Hematopoietic multipotent progenitor cell treated with erythropoietin and hydrocortisone succinate and interleukin-3 and kit ligand, for 8 days (in vitro differentiated cells): Measurements from ENCODE around the gene TMEM101.
A peak's percentile ranks its signal among the peaks of the same experiment; 100 is the strongest.
"Not testable (repeated sequence)": the region's sequence is repeated elsewhere in the genome, so short reads cannot be mapped to it uniquely, and the experiment has no call there.

Experiments used
- DNase-seq: peaks from one replicate; pipeline ENCODE4 v3.0.0-alpha.2; 2015

Gene TMEM101

GRCh38 chr17:44023545-44024270 lies 8.9 kb upstream of the TMEM101 start:
- no peak for DNase-seq

GRCh38 chr17:44022246-44022645 lies 7.5 kb upstream of the TMEM101 start:
- DNase-seq: no peak

GRCh38 chr17:44021227-44021626 lies 6.5 kb upstream of the TMEM101 start:
- DNase-seq: not testable (repeated sequence)

GRCh38 chr17:44014133-44014436 lies 678 bp downstream of the TMEM101 start:
- no peak for DNase-seq

DNA sequence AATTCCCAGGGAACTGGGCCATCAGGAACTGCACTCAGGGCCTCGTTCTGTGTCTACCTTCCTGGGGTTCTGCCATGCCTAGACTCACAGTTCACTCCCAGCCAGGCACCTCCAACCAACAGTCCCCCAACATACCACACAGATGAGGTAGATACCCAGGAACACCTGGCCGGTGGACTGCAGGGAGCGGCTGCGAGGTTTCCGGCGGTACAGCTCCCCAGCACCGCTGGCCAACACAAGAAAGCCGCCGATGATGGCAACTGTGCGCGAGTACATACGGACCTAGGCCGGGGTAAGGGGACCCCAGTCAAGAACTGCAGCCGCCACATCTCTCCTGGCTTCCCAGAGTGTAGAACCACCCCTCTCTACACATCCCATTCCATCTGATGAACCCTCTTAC lies 1.9 kb downstream of the TMEM101 start:
- DNase-seq: no peak

DNA sequence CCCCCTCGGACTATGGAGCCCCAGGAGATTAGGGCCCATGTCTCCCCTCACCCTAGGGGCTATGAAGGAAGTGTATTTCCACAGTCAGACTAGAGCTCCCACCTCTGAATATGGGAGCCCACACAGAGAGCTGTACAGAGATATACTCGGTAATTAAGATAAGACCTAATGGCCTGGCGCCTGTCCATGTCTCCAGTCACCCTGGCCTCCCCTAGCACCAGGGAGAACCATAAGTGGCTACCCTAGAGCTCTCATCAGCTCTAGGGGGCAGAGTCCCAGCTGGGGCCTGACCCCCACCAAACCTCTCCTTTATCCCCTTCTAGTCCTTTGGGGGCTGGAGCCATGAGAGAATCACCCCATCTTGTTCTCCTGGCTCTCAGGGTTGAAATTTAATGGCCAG lies 2.4 kb downstream of the TMEM101 start:
- peak; percentile 54 for DNase-seq

DNA sequence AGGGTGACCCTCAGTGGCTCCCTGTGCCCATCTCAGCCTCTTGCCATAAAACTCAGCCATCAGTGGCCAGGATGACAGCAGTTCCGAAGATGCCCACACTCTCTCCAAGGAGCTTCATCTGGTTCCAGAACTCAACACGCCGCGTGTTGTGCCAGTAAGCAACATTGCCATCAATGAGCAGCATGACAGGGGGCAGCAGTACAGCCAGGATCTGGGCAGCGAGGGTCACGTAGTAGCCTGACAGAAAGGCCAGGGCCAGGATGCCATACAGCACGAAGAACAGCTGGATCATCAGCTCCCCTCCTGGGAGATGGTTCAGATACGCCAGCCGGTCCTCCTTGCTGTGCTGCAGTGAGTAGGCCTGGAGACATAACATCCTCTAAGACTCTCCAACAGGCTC lies 2.9 kb downstream of the TMEM101 start:
- DNase-seq: no peak

DNA sequence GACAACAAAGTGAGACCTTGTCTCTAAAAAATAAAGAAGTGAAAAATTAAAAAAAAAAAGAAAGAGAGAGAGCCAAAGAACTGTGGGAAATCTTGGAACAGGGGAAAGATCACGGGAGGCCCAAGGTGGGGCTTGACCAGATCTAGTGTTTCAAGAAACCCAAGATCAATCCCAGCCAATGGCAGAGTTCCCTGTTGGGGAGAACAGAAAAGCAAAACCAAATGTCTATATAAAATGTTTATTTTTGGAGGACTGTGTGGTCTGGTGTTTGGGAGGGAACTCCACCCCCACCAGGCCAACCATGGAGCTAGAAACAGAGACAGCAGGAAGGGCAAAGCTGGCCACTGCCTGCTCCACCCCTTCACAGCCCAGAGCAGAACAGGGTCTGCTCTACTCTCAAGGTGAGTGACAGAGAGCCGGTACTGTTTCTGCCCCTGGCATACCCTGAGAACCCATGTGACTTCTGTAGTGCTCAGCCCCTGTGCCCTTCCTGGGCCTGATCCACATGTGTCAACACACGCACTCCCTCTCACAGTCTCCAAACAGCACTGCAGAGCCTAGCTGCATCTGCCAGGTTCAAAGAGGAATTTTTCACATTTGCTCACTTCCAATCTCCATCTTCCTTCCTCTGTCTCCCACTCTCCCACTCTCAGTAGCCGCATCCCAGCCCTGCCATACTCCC lies 3.7 kb downstream of the TMEM101 start:
- DNase-seq: no peak

DNA sequence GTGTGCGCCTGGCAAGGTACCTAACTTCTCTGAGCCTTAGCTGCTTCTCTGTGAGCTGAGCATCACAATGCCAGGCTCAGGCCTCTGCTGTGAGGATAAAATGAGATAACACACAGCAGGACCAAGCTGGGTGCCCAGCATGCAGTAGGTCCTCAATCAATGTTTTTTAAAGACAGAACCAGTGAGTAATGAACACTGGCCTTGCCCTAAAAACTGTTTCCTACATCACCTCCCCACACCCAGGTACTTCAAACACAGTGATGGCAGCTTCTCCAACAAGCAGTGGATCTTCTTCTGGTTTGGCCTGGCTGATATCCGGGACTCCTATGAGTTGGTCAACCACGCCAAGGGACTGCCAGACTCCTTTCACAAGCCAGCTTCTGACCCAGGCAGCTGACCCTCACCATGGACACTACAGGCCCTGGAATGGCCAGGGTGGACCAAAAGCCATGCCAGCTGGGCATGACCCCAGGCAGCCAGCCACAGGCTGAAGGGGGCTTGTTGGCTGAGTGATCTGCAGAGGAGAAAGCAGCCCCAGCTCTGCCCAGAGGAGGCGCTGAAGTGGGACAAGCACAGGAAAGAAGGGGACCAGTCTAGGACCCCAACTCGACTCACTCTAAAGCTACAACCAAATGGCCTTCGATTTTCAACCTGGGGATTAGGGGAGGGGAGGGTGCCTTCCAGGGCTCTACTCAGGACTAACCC lies 6.4 kb downstream of the TMEM101 start:
- no peak for DNase-seq

DNA sequence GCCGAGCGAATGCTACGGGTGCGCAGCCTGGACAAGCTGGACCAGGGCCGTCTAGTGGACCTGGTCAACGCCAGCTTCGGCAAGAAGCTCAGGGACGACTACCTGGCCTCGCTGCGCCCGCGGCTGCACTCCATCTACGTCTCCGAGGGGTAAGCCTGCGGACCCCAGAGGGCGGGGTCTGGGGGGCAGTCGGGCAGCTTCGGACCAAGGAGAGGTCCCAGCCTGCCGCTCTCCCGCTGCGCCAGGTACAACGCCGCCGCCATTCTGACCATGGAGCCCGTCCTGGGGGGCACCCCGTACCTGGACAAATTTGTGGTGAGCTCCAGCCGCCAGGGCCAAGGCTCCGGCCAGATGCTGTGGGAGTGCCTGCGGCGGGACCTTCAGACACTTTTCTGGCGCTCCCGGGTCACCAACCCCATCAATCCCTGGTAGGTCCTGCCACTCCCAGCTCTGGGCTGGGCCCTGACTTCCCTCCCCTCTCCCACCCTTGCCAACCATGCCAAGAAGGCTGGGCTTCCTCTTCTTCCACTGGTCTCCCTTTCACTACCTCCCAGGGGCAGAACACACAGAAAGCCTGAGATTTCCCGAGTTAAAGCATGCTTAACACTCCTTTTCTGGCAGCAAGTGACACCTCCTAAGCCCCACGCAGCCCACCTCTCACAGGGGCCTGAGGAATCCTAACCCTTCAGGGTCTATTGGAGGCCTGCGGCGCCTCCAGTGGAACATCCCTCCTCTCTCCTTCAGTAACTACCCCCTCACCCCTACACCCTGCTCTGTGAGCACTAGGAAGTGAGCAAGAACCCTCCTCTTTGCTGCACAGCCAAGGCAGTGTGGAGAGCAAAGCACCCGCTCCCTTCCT lies 7.2 kb downstream of the TMEM101 start:
- no peak for DNase-seq

DNA sequence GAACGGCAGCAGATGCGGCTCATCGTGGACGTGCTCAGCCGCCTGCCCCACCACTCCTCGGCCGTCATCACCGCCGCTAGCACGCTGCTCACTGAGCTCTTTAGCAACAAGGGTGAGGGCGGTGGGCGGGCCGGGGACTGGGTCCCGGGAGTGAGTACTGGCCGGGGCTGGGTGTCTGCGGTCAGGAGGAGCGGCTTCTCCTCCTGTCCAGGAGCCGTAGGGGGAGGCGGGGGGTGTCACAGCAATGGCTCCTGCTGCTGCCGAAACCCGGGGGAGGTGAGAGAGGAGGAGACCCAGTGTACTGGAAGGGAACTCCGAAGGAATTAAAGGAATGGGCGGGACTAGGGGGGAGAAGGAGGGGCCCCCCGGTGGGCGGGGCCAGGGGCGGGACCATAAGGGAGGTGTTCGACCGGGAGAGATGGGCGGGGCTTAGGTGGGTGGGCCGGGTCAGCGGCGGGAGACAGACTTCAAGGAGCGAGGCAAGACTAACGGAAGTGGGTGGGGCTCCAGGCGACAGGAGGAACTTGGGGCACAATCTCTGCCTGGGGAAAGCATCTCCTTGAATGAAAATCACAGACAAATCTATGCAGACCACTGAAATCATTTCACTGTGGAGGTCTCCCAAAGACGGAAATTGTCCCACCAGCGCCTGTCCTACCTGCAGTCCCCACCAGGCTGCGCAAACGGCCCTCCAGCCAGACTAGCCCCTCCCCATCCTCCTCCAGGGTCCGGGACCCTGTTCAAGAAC lies 8.0 kb downstream of the TMEM101 start:
- DNase-seq: peak; percentile 96

- DNase-seq: no peak
These were observed 8.5 kb downstream of the TMEM101 start for GRCh38 chr17:44006272-44006597.

DNA sequence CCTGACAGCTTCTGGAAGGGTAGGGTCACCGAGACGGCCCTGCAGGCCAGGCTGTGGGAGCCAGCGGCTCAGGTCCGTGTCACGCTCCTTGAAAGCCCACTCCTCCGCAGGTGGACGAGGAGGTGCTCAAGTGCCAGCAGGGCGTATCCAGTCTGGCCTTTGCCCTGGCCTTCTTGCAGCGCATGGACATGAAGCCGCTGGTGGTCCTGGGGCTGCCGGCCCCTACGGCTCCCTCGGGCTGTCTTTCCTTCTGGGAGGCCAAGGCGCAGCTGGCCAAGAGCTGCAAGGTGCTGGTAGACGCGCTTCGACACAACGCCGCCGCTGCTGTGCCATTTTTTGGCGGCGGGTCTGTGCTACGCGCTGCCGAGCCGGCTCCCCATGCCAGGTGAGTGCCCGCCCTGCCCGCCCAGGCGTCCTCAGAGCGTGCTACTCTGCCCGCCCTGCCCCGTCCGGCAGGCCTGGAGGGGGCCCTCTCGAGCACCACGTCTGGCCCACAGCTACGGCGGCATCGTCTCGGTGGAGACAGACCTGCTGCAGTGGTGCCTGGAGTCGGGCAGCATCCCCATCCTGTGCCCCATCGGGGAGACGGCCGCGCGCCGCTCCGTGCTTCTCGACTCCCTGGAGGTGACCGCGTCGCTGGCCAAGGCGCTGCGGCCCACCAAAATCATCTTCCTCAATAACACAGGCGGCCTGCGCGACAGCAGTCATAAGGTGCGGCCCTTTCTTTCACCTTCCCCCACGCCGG lies 9.1 kb downstream of the TMEM101 start:
- DNase-seq: peak; percentile 13

GRCh38 chr17:44004761-44005526 lies 9.8 kb downstream of the TMEM101 start:
- DNase-seq: no peak

- DNase-seq: peak; percentile 34
These were observed 10.5 kb downstream of the TMEM101 start, which contains the start of gene NAGS for GRCh38 chr17:44004077-44004760. Gene NAGS (plus strand): TSS chr17:44004622. CDS start chr17:44004664, 42 bp downstream.

GRCh38 chr17:44002141-44002848 lies 12.5 kb downstream of the TMEM101 start:
- no peak for DNase-seq

DNA sequence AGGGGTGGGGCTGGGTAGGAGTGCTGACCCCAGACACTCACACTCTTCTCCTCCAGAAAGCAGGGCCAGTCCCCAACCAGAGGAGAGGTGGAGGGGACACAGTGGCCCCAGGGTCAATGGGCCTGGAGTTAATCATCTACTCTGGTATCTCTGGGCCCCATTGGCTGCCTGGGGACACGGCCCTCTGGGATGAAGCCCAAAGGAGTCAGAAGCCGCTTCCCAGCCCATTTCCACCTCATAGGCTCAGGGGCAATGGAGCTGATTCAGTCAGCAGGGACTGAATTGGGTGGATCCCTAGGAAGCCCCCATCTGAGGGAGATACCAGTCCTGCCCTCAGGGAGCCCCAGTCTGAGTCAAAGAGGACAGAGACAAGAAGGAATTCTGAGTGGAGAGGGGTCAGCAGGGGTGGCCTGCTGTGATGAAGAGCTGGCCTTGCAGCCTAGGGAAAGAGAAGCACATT lies 13.3 kb downstream of the TMEM101 start:
- DNase-seq: no peak

DNA sequence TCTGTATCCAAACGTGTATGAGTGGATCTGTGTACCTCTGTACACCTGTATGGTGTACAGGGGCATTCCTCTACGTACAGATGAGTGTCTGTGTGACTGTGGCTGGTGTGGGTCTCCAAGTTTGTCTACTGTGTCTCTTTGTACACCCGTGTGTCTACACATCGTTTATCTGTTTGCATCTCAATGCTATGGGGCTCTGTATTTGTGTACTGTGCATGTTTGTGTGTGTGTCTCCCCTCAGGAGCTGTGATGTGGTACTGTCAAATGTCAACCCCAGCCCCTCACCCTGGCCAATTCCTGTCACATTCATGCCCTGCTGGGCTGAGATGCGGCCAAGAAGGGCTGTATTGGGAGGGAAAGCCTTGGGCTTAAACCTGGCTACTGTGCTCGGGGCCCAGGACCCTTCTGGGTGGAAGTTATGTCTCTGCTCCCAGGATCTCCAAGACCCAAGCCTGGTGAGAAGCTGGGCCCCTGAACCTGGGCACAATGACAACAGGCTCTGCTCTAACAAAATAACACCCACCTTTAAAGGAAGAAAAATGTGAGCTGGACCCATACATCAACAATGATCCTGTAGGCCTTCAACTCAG lies 13.8 kb downstream of the TMEM101 start:
- no peak for DNase-seq
